ENCODE data around the gene OR2AG1. TPM values are rescaled to one million over a fixed set of nuclear protein-coding genes. Genes with fewer than 3 reads are reported as not detected.

The OR2AG1 gene
- total RNA-seq, 6 experiments from 2014 or later: not detected

- Mint-ChIP-seq H3K36me3 (ENCODE audit: low read depth) (no peaks in the 10 kb centered on the region), H3K27me3 (ENCODE audit: insufficient read depth) (no peaks in the 10 kb centered on the region), H3K4me1 (ENCODE audit: low read depth) (no peaks in the 10 kb centered on the region), H3K9me3 (no peaks in the 10 kb centered on the region), H3K4me3 (no peak overlapping the region), H3K27ac (no peak overlapping the region)
- no peak for DNase-seq
- TF ChIP-seq CTCF (IDR thresholded peaks at IDR 0.05): no peak
Observed at GRCh38 chr11:6834021-6834420, 51.2 kb downstream of the OR2AG1 start.

Other genes with a start within 250 kb of the OR2AG1 start
- gene RRP8, start 179.4 kb upstream of the OR2AG1 start, total RNA-seq (2021; fragmentation: NEBNext Ultra II Directional; extraction: Animal tissue kit (Norgen Biotek cat#: 25700)): 10 to 100 TPM; 18.5 to 26.7 (median 20.2) TPM
- 100 to 1,000 TPM; 195 to 245 (median 223) TPM for gene ILK, start 179.2 kb upstream of the OR2AG1 start, total RNA-seq (2021; fragmentation: NEBNext Ultra II Directional; extraction: Animal tissue kit (Norgen Biotek cat#: 25700))
- 100 to 1,000 TPM; 148 to 205 (median 192) TPM for gene TAF10, start 170.8 kb upstream of the OR2AG1 start, total RNA-seq (2021; fragmentation: NEBNext Ultra II Directional; extraction: Animal tissue kit (Norgen Biotek cat#: 25700))
- 10 to 100 TPM; 50.1 to 61.7 (median 54.1) TPM for gene TPP1, start 163.6 kb upstream of the OR2AG1 start, total RNA-seq (2021; fragmentation: NEBNext Ultra II Directional; extraction: Animal tissue kit (Norgen Biotek cat#: 25700))
- 1 to 10 TPM; 1.4 to 2.8 (median 2.3) TPM for gene DCHS1, start 127.2 kb upstream of the OR2AG1 start, total RNA-seq (2021; fragmentation: NEBNext Ultra II Directional; extraction: Animal tissue kit (Norgen Biotek cat#: 25700))
- 100 to 1,000 TPM in 1 of 6 experiments, 10 to 100 TPM in 5; 79.5 to 111 (median 89.4) TPM for gene MRPL17, start 99.7 kb upstream of the OR2AG1 start, total RNA-seq (2021; fragmentation: NEBNext Ultra II Directional; extraction: Animal tissue kit (Norgen Biotek cat#: 25700))
- gene OR2AG2, start 11.0 kb upstream of the OR2AG1 start, total RNA-seq (2021; fragmentation: NEBNext Ultra II Directional; extraction: Animal tissue kit (Norgen Biotek cat#: 25700)): under 1 TPM in 5 of 6 experiments, not detected in 1; 0.07 to 0.14 (median 0.08) TPM
- under 1 TPM in 1 of 6 experiments, not detected in 5; 0.12 TPM for gene OR6A2, start 16.7 kb downstream of the OR2AG1 start, total RNA-seq (2021; fragmentation: NEBNext Ultra II Directional; extraction: Animal tissue kit (Norgen Biotek cat#: 25700))
- gene OR10A5, start 62.7 kb downstream of the OR2AG1 start, total RNA-seq (2021; fragmentation: NEBNext Ultra II Directional; extraction: Animal tissue kit (Norgen Biotek cat#: 25700)): not detected
- gene OR10A2, start 80.0 kb downstream of the OR2AG1 start, total RNA-seq (2021; fragmentation: NEBNext Ultra II Directional; extraction: Animal tissue kit (Norgen Biotek cat#: 25700)): not detected
- gene OR10A4, start 93.6 kb downstream of the OR2AG1 start, total RNA-seq (2021; fragmentation: NEBNext Ultra II Directional; extraction: Animal tissue kit (Norgen Biotek cat#: 25700)): not detected
- not detected for gene OR2D2, start 109.5 kb downstream of the OR2AG1 start, total RNA-seq (2021; fragmentation: NEBNext Ultra II Directional; extraction: Animal tissue kit (Norgen Biotek cat#: 25700))
- gene OR2D3, start 138.0 kb downstream of the OR2AG1 start, total RNA-seq (2021; fragmentation: NEBNext Ultra II Directional; extraction: Animal tissue kit (Norgen Biotek cat#: 25700)): not detected
- gene ZNF215, start 143.4 kb downstream of the OR2AG1 start, total RNA-seq (2021; fragmentation: NEBNext Ultra II Directional; extraction: Animal tissue kit (Norgen Biotek cat#: 25700)): 1 to 10 TPM; 4.7 to 6.5 (median 5.6) TPM
- 1 to 10 TPM in 5 of 6 experiments, under 1 TPM in 1; 0.85 to 2.0 (median 1.7) TPM for gene ZNF214, start 237.3 kb downstream of the OR2AG1 start, total RNA-seq (2021; fragmentation: NEBNext Ultra II Directional; extraction: Animal tissue kit (Norgen Biotek cat#: 25700))
- gene NLRP14, start 237.5 kb downstream of the OR2AG1 start, total RNA-seq (2021; fragmentation: NEBNext Ultra II Directional; extraction: Animal tissue kit (Norgen Biotek cat#: 25700)): under 1 TPM in 1 of 6 experiments, not detected in 5; 0.06 TPM

All from HFFc6 (cell line).